CD14-positive monocyte (primary cell): ENCODE data around the gene MYH16. TPM values are rescaled to one million over a fixed set of nuclear protein-coding genes. Genes with fewer than 3 reads are reported as not detected.

Experiments
- DNase-seq, 3 donors: peaks; one replicate each; pipeline ENCODE4 v3.0.0-alpha.2; 2011 to 2022
- H2AFZ ChIP-seq: 2 replicates; pipeline ENCODE4 v1.6.0; 2012; ENCODE audit warnings: mild to moderate bottlenecking, low read depth, low read length, inconsistent platforms; ENCODE audit not compliant: insufficient read depth, poor library complexity, severe bottlenecking
- H3K27ac ChIP-seq, 2 donors: 1 replicate in 1 of 2; 2 replicates in 1 of 2; pipeline ENCODE4 v1.5.1; 2012 to 2013; ENCODE audit warnings: low read length in 2 of 2, control low read depth in 1 of 2, inconsistent platforms in 1 of 2, low read depth in 1 of 2, mild to moderate bottlenecking in 1 of 2
- H3K27me3 ChIP-seq, 2 donors: one replicate each; pipeline versions ENCODE4 v1.6.0 to v1.6.1; 2011 to 2013; ENCODE audit warnings: low read length in 2 of 2; ENCODE audit not compliant: control insufficient read depth in 2 of 2, insufficient read depth in 2 of 2
- H3K36me3 ChIP-seq, 2 donors: replicated peaks in 1 of 2; 1 replicate in 1 of 2; 2 replicates in 1 of 2; pipeline versions ENCODE4 v1.5.1 to v1.6.1; 2012 to 2013; ENCODE audit warnings: low read length in 2 of 2, control low read depth in 1 of 2, inconsistent platforms in 1 of 2, mild to moderate bottlenecking in 1 of 2; ENCODE audit not compliant: insufficient read depth in 2 of 2, control insufficient read depth in 1 of 2
- H3K4me1 ChIP-seq, 2 donors: 1 replicate in 1 of 2; 2 replicates in 1 of 2; pipeline versions ENCODE4 v1.5.1 to v1.6.1; 2012 to 2013; ENCODE audit warnings: low read length in 2 of 2, control low read depth in 1 of 2, inconsistent platforms in 1 of 2, mild to moderate bottlenecking in 1 of 2, moderate library complexity in 1 of 2; ENCODE audit not compliant: insufficient read depth in 2 of 2, control insufficient read depth in 1 of 2
- H3K4me2 ChIP-seq: replicated peaks from 2 replicates; pipeline ENCODE3; 2012; ENCODE audit warnings: low read length, moderate library complexity, mild to moderate bottlenecking; ENCODE audit not compliant: poor library complexity, severe bottlenecking; ENCODE audit errors: extremely low read depth
- H3K4me3 ChIP-seq, 3 experiments: fragments of 200-600 bp in 1 of 3; sonication (generic) in 1 of 3; replicated peaks in 1 of 3; 1 replicate in 2 of 3; 2 replicates in 1 of 3; pipeline ENCODE4 v1.5.1; 2011 to 2013; ENCODE audit warnings: low read length in 3 of 3, mild to moderate bottlenecking in 3 of 3, control low read depth in 2 of 3, low read depth in 2 of 3, inconsistent platforms in 1 of 3, moderate library complexity in 1 of 3
- H3K79me2 ChIP-seq: 2 replicates; pipeline ENCODE4 v1.6.0; 2012; ENCODE audit warnings: mild to moderate bottlenecking, control low read depth, inconsistent platforms, low read length, moderate library complexity; ENCODE audit not compliant: insufficient read depth
- H3K9ac ChIP-seq: 2 replicates; pipeline ENCODE4 v1.6.0; 2017; ENCODE audit warnings: low read length, mild to moderate bottlenecking; ENCODE audit not compliant: insufficient read depth, poor library complexity, severe bottlenecking
- H3K9me3 ChIP-seq, 2 donors: replicated peaks in 1 of 2; 1 replicate in 1 of 2; 2 replicates in 1 of 2; pipeline versions ENCODE4 v1.5.1 to v1.6.1; 2012 to 2013; ENCODE audit warnings: low read length in 2 of 2, control low read depth in 1 of 2; ENCODE audit not compliant: control insufficient read depth in 1 of 2, insufficient read depth in 1 of 2
- H4K20me1 ChIP-seq: 2 replicates; pipeline ENCODE4 v1.6.0; 2012; ENCODE audit warnings: mild to moderate bottlenecking, low read length, control low read depth, moderate library complexity; ENCODE audit not compliant: insufficient read depth
- H3K27ac Mint-ChIP-seq, 7 donors: one replicate each; pipeline ENCODE4 v1.8.0; 2020; ENCODE audit warnings: mild to moderate bottlenecking in 7 of 7, mixed read lengths in 7 of 7, moderate library complexity in 6 of 7, inconsistent platforms in 2 of 7
- H3K27me3 Mint-ChIP-seq, 3 donors: one replicate each; pipeline ENCODE4 v1.8.0; 2021 to 2022; ENCODE audit warnings: low read depth in 3 of 3, mild to moderate bottlenecking in 3 of 3, mixed read lengths in 3 of 3, moderate library complexity in 3 of 3, inconsistent platforms in 1 of 3
- H3K36me3 Mint-ChIP-seq, 2 donors: one replicate each; pipeline ENCODE4 v1.8.0; 2020; ENCODE audit warnings: mixed read lengths in 2 of 2, inconsistent platforms in 1 of 2, mild to moderate bottlenecking in 1 of 2
- H3K4me1 Mint-ChIP-seq: one replicate; pipeline ENCODE4 v1.8.0; 2020; ENCODE audit warnings: mild to moderate bottlenecking, mixed read lengths
- H3K4me3 Mint-ChIP-seq, 2 donors: one replicate each; pipeline ENCODE4 v1.8.0; 2020; ENCODE audit warnings: mild to moderate bottlenecking in 2 of 2, mixed read lengths in 2 of 2, moderate library complexity in 1 of 2
- H3K9me3 Mint-ChIP-seq, 7 donors: one replicate each; pipeline ENCODE4 v1.8.0; 2020 to 2022; ENCODE audit warnings: mixed read lengths in 7 of 7, mild to moderate bottlenecking in 6 of 7, moderate library complexity in 6 of 7, inconsistent platforms in 2 of 7
- WGBS: methylation state at CpG from one replicate; pipeline ENCODE4 v1.1.5; 2013; ENCODE audit warnings: missing lambda C conversion rate; ENCODE audit not compliant: insufficient coverage; 5-methylcytosine and 5-hydroxymethylcytosine counted together
- intact Hi-C, 2 donors: fragments of 100-400 bp; cut with micrococcal nuclease; formaldehyde crosslinking; loops; one replicate each; pipeline versions ENCODE4 v1.15.0 to v1.15.1; 2023
- polyA plus RNA-seq, 3 donors: library from polyadenylated mRNA; depleted of rRNA in 1 of 3; unstranded in 2 of 3; stranded (reverse) in 1 of 3; fragments of 300-500 nt in 2 of 3; fragments of >200 nt in 1 of 3; fragmentation: Illumina TruSeq in 2 of 3; gene quantifications; 1 replicate in 2 of 3; 2 replicates in 1 of 3; pipeline ENCODE4 v1.2.3, GENCODE V29; 2012 to 2021
- TF ChIP-seq, protein P1 (sequence below): fragments of 200-600 bp; IDR thresholded peaks from one replicate; pipeline ENCODE4 v1.8.0; 2022; ENCODE audit warnings: antibody characterized with exemption, mild to moderate bottlenecking

The MYH16 gene
- polyA plus RNA-seq, 3 donors: not detected

DNA sequence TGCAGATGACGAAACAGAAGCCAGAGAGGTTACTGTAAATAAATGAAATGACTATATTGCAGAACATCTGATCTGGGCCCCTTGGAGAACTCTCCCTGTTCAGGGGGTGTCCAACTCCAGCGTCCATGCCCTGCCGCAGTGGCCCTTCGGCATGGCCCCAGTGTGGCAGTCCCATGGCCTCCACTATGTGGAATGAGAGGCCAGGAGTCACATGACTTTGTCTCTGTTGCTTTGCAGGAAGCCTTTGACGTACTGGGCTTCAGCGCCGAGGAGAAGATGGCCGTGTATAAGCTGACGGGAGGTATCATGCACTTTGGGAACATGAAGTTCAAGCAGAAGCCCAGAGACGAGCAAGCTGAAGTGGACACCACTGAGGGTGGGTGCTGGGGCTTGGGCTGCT, 15.6 kb upstream of the MYH16 start:
- no peak overlapping the region for H3K4me2 ChIP-seq
- no peak overlapping the region for H2AFZ ChIP-seq
- DNase-seq: no peak
- intact Hi-C loops: no loop called here
- H3K27me3 Mint-ChIP-seq: peaks cover 0 to 6% (median 3%) of the 10 kb centered on the region in 3 donors
- H3K27ac ChIP-seq: no peak overlapping the region
- TF ChIP-seq, protein P1, sequence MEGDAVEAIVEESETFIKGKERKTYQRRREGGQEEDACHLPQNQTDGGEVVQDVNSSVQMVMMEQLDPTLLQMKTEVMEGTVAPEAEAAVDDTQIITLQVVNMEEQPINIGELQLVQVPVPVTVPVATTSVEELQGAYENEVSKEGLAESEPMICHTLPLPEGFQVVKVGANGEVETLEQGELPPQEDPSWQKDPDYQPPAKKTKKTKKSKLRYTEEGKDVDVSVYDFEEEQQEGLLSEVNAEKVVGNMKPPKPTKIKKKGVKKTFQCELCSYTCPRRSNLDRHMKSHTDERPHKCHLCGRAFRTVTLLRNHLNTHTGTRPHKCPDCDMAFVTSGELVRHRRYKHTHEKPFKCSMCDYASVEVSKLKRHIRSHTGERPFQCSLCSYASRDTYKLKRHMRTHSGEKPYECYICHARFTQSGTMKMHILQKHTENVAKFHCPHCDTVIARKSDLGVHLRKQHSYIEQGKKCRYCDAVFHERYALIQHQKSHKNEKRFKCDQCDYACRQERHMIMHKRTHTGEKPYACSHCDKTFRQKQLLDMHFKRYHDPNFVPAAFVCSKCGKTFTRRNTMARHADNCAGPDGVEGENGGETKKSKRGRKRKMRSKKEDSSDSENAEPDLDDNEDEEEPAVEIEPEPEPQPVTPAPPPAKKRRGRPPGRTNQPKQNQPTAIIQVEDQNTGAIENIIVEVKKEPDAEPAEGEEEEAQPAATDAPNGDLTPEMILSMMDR: no peak
- H3K27me3 ChIP-seq: no peaks in the 10 kb centered on the region
- no peak overlapping the region for H3K9ac ChIP-seq
- no peak overlapping the region for H3K4me3 ChIP-seq
- no peaks in the 10 kb centered on the region for H3K79me2 ChIP-seq
- no peaks in the 10 kb centered on the region for H3K36me3 Mint-ChIP-seq
- no peak overlapping the region for H3K4me3 Mint-ChIP-seq
- H4K20me1 ChIP-seq: no peaks in the 10 kb centered on the region
- H3K9me3 Mint-ChIP-seq: peaks cover 0 to 2% (median 0%) of the 10 kb centered on the region in 7 donors
- H3K27ac Mint-ChIP-seq: no peak overlapping the region
- H3K36me3 ChIP-seq: no peaks in the 10 kb centered on the region
- H3K4me1 Mint-ChIP-seq: peaks cover 5% of the 10 kb centered on the region
- 92% methylated on average over 9 of the region's 10 CpGs for WGBS
- H3K9me3 ChIP-seq: no peaks in the 10 kb centered on the region
- H3K4me1 ChIP-seq: peaks cover 0 to 6% of the 10 kb centered on the region in 2 donors

DNA sequence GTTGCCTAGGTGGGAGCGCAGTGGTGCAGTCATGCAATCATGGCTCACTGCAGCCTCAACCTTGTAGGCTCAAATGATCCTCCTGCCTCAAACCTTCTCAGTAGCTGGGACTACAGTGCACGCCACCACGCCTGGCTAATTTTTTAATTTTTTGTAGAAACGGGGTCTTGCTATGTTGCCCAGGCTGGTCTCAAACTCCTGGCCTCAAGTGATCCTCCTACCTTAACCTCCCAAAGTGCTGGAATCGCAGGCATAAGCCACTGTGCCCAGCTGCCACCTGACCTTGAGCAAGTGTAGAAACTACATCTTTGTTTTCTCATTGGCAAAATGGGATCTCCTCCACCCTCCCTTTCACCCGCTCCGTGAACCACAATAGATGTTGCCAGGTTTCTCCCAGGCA, 15.0 kb upstream of the MYH16 start:
- H3K4me3 Mint-ChIP-seq: no peak overlapping the region
- Histone ChIP-seq H3K27me3 (no peaks in the 10 kb centered on the region), H3K36me3 (no peaks in the 10 kb centered on the region), H3K27ac (no peak overlapping the region), H3K4me2 (no peak overlapping the region), H3K4me1 (peaks cover 0 to 6% of the 10 kb centered on the region in 2 donors), H2AFZ (no peak overlapping the region), H3K79me2 (no peaks in the 10 kb centered on the region), H4K20me1 (no peaks in the 10 kb centered on the region), H3K4me3 (no peak overlapping the region), H3K9me3 (no peaks in the 10 kb centered on the region), H3K9ac (no peak overlapping the region)
- H3K4me1 Mint-ChIP-seq: peaks cover 5% of the 10 kb centered on the region
- no peak overlapping the region for H3K27ac Mint-ChIP-seq
- intact Hi-C loops: no loop called here
- 97% methylated on average over 6 of the region's 7 CpGs for WGBS
- TF ChIP-seq, protein P1: no peak
- H3K27me3 Mint-ChIP-seq: peaks cover 0 to 6% (median 1%) of the 10 kb centered on the region in 3 donors
- DNase-seq: no peak
- no peaks in the 10 kb centered on the region for H3K36me3 Mint-ChIP-seq
- H3K9me3 Mint-ChIP-seq: peaks cover 0 to 2% (median 0%) of the 10 kb centered on the region in 7 donors
